Upper lobe of right lung (tissue), 1 donor: Measurements from ENCODE around the gene PRXL2B. TPM values are rescaled to one million over a fixed set of nuclear protein-coding genes. Genes with fewer than 3 reads are reported as not detected.

Experiments
- ATAC-seq: fragments of 200-7000 bp; cut with Tn5 transposase; one replicate; pipeline ENCODE4 v1.9.1; 2020; ENCODE audit warnings: mild to moderate bottlenecking, moderate library complexity
- DNase-seq: peaks from one replicate; pipeline ENCODE4 v3.0.0-alpha.2; 2020
- H3K27ac ChIP-seq: fragments of 200-600 bp; one replicate; pipeline ENCODE4 v1.8.0; 2022
- H3K27me3 ChIP-seq: fragments of 200-600 bp; one replicate; pipeline ENCODE4 v1.8.0; 2022; ENCODE audit warnings: mild to moderate bottlenecking
- H3K36me3 ChIP-seq: fragments of 200-600 bp; one replicate; pipeline ENCODE4 v1.8.0; 2022
- H3K4me1 ChIP-seq: fragments of 200-600 bp; one replicate; pipeline ENCODE4 v1.8.0; 2022
- H3K4me3 ChIP-seq: fragments of 200-600 bp; one replicate; pipeline ENCODE4 v1.8.0; 2022; ENCODE audit warnings: mild to moderate bottlenecking
- H3K9me3 ChIP-seq: fragments of 200-600 bp; one replicate; pipeline ENCODE4 v1.8.0; 2022
- CTCF ChIP-seq: fragments of 200-600 bp; IDR thresholded peaks from one replicate; pipeline ENCODE4 v1.8.0; 2022; ENCODE audit warnings: antibody characterized with exemption
- intact Hi-C: fragments of 100-400 bp; cut with DNase I; formaldehyde crosslinking; loops from one replicate; pipeline ENCODE4 v1.11.0; 2022
- total RNA-seq: library from RNA; stranded (reverse); fragmentation: NEBNext Ultra II Directional; extraction: Animal tissue kit (Norgen Biotek cat#: 25700); gene quantifications from one replicate; pipeline ENCODE4 v1.2.1, GENCODE V29; 2021
- donor health status: DM: no; HTN: yes; CAD: no; lungs with severe emphysema.

The PRXL2B gene
- total RNA-seq, 1 donor from 2014 or later = 25.9 TPM

DNA sequence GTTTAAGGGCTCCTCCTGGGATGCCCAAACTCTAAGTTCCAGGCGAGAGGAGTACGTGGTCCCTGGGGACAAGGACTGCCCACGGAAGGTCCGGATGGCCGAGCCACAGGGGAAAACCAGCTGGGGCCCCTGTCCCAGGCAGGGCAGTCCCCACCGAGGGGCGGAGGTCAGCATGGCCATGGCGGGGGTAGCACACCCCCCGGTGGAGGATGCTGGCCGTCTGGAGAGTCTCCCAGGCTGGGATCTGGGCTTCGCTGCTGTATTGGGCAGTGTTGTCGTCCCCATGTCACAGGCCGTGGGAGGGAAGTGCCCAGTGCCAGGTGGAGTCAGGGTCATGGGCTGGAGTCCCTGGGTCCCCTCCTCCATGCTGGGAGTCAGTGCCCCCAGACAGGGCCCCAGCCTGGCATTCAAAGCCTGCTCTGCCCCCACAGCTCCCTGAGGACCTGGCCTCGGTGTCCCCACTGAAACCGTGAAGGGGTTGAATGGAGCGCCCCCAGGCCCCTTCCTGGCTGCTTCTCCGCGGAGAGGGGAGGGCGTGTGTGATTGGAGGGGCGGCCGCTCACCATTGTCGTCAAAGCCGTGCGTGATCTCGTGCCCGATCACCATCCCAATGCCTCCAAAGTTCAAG lies 6.8 kb downstream of the PRXL2B start:
- DNase-seq (peak; percentile 61), ATAC-seq (no peak)
- no peaks in the 10 kb centered on the region for H3K36me3 ChIP-seq
- no peak for TF ChIP-seq CTCF
- H3K27ac ChIP-seq = no peak overlapping the region
- no peaks in the 10 kb centered on the region for H3K9me3 ChIP-seq
- peaks cover 14% of the 10 kb centered on the region for H3K4me1 ChIP-seq
- intact Hi-C loops = no loop called here
- H3K4me3 ChIP-seq = peak overlapping the region; percentile 37
- no peaks in the 10 kb centered on the region for H3K27me3 ChIP-seq

DNA sequence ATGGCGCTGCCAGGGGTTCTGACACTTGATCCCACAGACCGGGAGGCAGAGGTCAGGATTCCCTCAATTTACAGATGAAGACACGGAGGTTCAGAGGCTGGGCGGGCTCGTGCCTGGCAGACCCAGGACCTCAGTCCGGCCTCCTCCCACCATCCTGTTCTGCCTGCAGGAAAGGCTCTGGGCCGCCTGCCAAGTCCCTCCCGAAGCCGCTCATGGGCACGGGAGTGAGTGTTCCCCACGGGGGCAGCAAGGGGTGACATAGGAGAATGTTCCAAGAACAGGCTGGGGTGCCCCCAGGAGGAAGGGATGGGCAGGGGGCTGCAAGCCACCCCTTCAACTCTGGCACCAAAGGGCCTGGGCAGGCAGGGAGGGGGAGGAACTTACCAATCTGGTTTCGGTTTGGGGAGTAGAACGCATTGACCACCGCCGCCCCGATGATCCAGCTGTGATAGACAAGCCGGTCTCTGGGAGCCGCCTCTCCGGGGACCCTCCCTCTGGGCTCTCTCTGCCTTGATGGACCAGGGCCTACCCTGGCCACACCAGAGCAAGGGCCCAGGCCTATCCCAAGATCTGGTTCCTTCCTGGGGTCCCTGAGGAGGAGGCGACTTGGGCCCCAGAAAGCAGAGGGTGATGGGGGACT lies 7.5 kb downstream of the PRXL2B start:
- intact Hi-C loops = no loop called here
- Histone ChIP-seq H3K36me3 (no peaks in the 10 kb centered on the region), H3K4me3 (peak overlapping the region; percentile 37), H3K27ac (no peak overlapping the region), H3K9me3 (no peaks in the 10 kb centered on the region), H3K4me1 (peaks cover 14% of the 10 kb centered on the region), H3K27me3 (no peaks in the 10 kb centered on the region)
- no peak for TF ChIP-seq CTCF
- DNase-seq = peak; percentile 83
- peak; percentile 9 for ATAC-seq

GRCh38 chr1:2594641-2595131 lies 8.1 kb downstream of the PRXL2B start:
- intact Hi-C loops = no loop called here
- ATAC-seq = no peak
- Histone ChIP-seq H3K9me3 (no peaks in the 10 kb centered on the region), H3K4me3 (no peak overlapping the region), H3K27me3 (no peaks in the 10 kb centered on the region), H3K27ac (no peak overlapping the region), H3K4me1 (peaks cover 14% of the 10 kb centered on the region), H3K36me3 (no peaks in the 10 kb centered on the region)
- DNase-seq = no peak
- TF ChIP-seq CTCF = no peak

DNA sequence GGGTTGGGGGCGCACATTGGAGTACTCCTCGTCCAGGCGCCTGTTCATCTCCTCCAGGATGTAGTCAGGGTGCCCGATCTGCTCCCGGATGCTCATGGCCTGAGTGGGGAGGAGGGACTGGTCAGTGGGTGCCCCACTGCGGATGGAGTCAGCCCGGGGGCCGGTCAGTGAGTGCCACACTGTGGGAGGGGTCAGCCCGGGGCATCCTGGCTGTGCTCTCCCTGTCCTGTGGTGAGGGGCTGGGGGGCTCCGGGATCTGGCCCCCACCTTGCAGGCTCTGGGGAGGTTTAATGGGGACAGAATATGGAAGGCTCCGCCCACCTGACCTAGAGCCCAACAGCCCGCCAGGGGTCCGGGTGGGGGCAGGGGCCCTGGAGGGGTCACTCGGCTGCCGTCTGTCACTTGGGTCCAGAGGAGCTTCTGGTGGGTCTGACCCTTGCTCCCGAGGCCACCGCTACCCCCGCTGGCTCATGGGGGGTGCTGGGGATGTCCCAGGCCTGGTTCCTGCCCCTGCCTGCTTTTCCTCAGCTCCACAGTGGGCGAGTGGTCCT lies 8.8 kb downstream of the PRXL2B start:
- no peak for ATAC-seq
- TF ChIP-seq CTCF = no peak
- intact Hi-C loops = no loop called here

GRCh38 chr1:2595812-2596529 lies 9.4 kb downstream of the PRXL2B start:
- ATAC-seq (no peak), DNase-seq (peak; percentile 61)
- H3K4me3 ChIP-seq = no peak overlapping the region
- H3K9me3 ChIP-seq = no peaks in the 10 kb centered on the region
- H3K36me3 ChIP-seq = no peaks in the 10 kb centered on the region
- peaks cover 14% of the 10 kb centered on the region for H3K4me1 ChIP-seq
- no peak for TF ChIP-seq CTCF
- no peak overlapping the region for H3K27ac ChIP-seq
- intact Hi-C loops = no loop called here
- H3K27me3 ChIP-seq = no peaks in the 10 kb centered on the region

More for the DNA sequence above, 8.8 kb downstream of the PRXL2B start:
- Histone ChIP-seq H3K4me1 (peaks cover 14% of the 10 kb centered on the region), H3K36me3 (no peaks in the 10 kb centered on the region), H3K27ac (no peak overlapping the region), H3K9me3 (no peaks in the 10 kb centered on the region), H3K4me3 (no peak overlapping the region), H3K27me3 (no peaks in the 10 kb centered on the region)
- no peak for DNase-seq
